HG03064 (cell line): ENCODE measurements around the gene NME5.

Experiments used
- ATAC-seq: cut with Tn5 transposase; IDR thresholded peaks from one replicate; pipeline ENCODE4 v1.9.1; 2021; ENCODE audit warnings: low read depth; ENCODE audit not compliant: unreplicated experiment

Gene NME5

GRCh38 chr5:138140268-138140667 is 1.0 kb upstream of the NME5 start:
- no peak for ATAC-seq

GRCh38 chr5:138139781-138140090 is 508 bp upstream of the NME5 start:
- ATAC-seq, result no peak

- ATAC-seq, result no peak
Observed at GRCh38 chr5:138132543-138132942, 6.7 kb downstream of the NME5 start.

- no peak for ATAC-seq
Observed at GRCh38 chr5:138129347-138129746, 9.9 kb downstream of the NME5 start.

GRCh38 chr5:138128334-138128733 is 10.9 kb downstream of the NME5 start:
- no peak for ATAC-seq

GRCh38 chr5:138115254-138115653 is 24.0 kb downstream of the NME5 start:
- ATAC-seq, result no peak

GRCh38 chr5:138111937-138112336 is 27.3 kb downstream of the NME5 start:
- ATAC-seq, result no peak

GRCh38 chr5:138111181-138111580 is 28.0 kb downstream of the NME5 start:
- no peak for ATAC-seq

- ATAC-seq, result no peak
Observed at GRCh38 chr5:138110266-138110963, 28.8 kb downstream of the NME5 start.

GRCh38 chr5:138109463-138110265 is 29.6 kb downstream of the NME5 start:
- no peak for ATAC-seq

GRCh38 chr5:138107213-138107612 is 32.0 kb downstream of the NME5 start:
- no peak for ATAC-seq

GRCh38 chr5:138105709-138106108 is 33.5 kb downstream of the NME5 start:
- ATAC-seq, result no peak

GRCh38 chr5:138103319-138103637 is 36.0 kb downstream of the NME5 start:
- no peak for ATAC-seq

GRCh38 chr5:138102454-138103318 is 36.5 kb downstream of the NME5 start:
- no peak for ATAC-seq

- no peak for ATAC-seq
Observed at GRCh38 chr5:138096997-138097828, 42.0 kb downstream of the NME5 start.

- no peak for ATAC-seq
Observed at GRCh38 chr5:138096363-138096762, 42.9 kb downstream of the NME5 start.

- ATAC-seq, result no peak
Observed at GRCh38 chr5:138095100-138095907, 43.9 kb downstream of the NME5 start.

GRCh38 chr5:138093036-138093435 is 46.2 kb downstream of the NME5 start:
- no peak for ATAC-seq

- no peak for ATAC-seq
Observed at GRCh38 chr5:138092301-138092700, 46.9 kb downstream of the NME5 start.

GRCh38 chr5:138091685-138092084 is 47.5 kb downstream of the NME5 start:
- ATAC-seq, result no peak
